Measurements from ENCODE around the gene SLX9.

SLX9 gene

DNA sequence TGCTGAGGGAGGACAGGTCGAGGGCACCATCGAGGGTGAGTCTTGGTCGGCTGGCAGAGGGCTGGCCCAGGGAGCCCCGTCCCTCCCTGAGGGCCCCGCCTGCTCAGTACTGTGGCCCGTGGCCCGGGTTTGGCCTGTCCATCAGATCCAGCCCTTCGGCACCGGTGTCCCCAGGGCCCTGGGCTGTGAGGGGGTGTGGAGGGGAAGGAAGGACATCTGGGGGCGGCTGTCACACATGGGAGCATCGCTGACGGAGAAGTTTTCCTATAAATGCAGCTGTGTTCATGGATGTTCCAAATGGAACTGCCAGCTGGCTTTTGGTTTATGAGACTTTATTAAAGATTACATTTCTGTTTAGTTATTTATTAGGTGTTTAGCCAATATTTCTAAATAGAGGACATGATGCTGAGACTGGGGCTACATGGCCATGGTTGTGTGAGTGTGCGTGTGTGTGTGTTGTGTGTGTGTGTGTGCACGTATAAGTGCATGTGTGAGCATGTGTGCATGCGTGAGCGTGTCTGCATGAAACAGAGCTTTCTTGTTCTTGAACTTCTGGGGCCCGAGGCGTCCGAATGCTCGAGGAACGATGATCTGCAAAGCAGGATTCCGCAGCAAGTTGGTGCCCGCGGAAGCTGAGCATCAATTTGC is 54.3 kb downstream of the SLX9 start:
- DNase-seq = no peak

DNA sequence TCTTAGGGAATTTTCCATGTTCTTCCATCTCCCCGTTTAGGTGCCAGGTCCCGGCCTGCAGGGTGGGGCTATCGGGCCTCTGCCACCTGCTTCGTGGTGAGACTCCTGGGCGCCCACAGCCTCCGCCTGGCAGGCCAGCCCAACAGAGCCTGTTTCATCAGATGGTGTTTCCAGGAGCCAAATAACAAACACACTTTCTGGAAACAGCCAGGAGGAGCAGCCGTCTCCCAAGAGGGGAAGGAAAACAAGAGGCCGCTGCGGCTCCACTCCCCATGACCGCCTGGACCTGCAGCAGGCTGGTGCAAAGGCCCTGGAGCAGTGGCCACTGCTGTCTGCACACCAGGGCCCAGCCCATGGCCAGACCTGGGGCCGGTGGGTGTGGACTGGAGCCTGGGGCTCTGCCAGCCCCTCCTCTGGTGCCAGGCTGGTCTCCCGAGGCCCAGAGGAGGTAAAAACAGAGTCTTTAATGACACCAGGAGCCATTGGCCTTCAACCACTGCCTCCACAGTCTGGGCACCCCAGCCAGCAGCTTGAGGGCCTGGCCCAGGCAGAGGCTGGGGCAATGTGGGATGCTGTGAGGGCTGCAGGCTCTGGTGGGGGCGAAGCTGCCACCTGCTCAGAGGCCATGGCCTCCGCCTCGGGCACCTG is 55.0 kb downstream of the SLX9 start:
- no peak for DNase-seq

DNA sequence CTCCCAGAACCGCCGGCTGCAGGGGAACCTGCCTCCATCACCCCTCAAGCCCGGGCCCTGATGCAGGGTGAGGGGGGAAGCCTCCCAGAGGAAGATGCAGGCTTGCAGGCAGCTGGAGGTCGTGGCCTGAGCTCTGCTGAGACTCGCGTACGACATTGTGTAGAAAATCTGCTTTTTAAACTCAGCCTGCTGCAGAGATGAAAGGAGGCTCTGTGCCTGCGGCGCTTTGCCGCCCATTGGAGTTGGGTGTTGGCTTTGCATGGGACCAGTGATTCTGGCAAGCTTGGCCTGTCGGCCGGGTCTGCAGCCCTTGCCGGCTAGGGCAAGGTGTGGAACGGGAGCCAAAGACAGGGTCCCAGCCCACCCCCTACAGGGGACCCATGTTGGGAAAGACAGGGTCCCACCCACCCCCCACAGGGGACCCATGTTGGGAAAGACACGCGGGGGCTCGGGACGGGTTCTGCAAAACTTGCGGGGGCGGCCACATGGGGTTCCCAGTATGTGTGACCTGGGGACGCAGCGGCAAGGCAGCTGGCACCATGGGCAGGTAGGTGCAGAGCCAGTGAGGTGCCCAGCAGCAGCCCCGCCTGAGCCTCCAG is 55.6 kb downstream of the SLX9 start:
- no peak for DNase-seq

DNA sequence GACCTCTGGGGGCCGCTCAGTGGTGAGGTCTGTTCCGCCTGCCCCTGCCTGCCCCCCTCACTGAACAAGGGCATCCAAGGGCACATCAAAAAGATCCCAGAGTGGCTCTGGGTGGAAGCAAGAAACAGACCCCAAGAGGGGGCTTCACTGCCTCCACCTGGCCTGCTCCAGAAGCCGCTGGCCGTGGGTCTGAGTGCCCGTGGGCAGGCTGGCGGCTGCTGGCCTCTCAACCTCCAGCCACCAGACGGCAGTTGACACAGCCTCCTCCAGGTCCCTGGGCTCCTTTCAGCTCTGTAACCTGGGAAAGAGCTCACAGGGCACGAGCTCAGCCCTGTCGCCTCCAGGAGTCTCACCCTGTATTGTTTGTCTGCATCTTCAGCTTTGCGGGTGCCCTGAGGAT is 56.3 kb downstream of the SLX9 start:
- no peak for DNase-seq

DNA sequence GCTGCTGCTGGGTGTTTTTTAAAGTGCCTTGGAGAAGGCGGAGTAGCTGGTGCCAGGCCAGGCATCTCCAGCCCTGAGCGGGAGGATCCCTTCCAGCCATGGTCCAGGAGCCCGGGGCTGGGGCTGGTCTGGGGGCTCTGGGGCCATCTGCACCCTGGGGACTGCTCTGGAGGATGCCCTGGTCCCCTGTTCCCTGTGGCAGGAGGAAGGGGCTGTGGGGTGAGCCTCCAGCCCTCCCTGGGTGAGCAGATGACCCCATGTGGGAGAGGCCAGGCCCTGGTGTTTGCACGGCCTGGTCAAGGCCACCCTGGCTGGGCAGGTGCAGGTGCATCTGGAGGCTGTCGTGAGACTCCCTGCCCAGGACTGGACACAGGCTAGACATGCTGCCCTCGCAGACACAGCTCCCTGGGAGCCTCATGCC is 56.7 kb downstream of the SLX9 start:
- no peak for DNase-seq

DNA sequence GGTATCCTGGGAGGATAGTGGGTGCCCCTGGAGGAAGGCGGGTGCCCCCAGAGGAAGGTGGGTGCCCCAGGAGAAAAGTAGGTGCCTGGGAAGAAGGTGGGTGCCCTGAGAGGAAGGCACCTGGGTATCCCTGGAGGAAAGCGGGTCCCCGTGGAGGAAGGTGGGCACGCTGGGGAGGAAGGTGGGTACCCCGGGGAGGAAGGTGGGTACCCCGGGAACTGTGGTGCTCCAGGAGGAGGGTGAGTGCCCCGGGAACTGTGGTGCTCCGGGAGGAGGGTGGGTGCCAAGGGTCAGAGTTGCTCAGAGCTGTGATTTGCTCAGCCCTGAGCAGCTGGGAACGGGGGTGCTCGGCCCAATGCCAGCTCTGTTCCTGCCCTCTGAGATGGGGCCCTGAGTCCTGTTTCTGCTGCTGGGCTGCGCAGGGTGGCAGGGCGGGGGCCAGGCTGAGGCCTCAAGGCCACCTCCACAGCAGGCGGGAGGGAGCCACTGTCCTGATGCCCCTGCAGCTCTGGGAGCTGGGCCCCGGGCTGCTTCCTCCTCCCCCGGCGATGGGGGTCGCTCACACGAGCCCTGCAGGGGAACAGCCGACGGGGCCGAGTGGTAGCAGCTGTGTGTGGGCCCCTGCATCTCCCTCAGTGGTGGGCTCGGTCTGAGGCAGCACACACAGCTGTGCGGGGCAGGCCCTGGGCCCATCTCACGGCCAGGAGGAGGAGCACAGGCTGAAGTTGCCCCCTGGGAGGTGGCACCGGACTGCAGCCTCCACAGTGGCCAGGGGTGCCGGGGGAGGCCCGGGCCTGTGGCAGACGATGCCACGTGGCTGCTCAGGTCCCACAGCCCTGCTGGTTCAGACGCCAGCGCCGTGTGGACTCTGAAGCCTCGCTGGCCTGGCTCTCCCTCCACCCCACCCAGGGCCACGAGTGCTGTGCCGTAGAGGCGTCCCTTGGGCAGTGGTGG is 57.4 kb downstream of the SLX9 start:
- DNase-seq = no peak

DNA sequence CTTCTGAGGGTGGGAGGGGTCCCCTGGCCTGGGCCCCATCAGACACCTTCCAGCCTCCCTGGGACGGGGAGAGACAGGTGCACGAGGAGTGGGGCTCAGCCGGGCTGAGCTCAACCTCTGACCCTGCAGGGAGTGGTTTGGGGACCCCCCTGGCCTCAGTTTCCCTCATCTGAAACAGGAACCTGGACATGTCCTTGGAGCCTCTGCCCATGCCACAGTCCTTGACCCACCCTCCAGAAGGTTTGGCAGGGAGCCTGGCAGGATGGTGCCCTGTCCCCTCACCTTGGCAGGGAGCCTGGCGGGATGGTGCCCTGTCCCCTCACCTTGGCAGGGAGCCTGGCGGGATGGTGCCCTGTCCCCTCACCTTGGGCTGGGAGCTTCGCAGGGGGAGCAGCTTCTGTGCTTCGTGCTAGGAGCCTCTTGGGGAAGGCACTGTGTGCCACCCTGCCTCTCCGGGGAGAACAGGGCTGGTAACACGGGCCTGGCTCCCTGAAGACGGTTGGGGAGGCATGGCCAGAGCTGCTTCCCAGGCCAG is 58.3 kb downstream of the SLX9 start:
- no peak for DNase-seq

DNA sequence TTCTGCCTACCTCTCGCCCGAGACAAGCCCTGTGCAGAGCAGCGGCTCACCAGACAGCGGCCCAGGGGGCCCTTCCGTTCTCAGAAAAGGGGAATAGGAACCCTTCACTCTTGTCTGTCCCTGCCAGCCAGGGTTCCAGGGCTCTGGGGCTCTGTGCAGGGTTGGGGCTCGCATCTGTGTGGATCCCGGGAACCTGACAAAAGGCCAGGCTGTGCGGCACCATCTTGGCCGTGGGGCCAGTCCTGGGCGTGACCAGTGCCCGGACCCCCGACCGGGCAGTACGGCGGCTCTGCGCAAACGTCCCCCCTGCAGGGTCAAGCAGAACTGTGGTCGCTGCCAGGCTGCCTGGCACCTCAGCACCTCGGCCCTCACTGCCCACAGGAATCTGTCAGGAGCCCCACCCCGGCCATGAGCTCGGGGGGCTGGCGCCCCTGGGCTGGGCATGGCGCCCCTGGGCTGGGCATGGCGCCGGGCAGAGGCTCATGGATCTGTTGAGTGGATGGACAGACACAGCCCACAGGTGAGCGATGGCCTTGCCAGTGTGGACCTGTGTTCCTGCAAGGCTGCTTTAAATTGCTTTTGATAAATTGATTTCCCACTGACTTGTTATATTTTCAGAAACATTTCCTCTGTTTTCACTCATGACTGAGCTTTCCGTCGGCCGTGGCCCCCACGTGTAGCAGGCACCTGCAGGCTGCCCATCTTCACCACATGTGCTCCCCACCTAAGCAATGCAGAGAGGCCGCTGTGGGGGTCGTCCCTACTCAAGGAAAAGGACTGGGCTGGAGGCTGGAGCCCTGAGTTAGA is 59.0 kb downstream of the SLX9 start:
- DNase-seq = no peak

DNA sequence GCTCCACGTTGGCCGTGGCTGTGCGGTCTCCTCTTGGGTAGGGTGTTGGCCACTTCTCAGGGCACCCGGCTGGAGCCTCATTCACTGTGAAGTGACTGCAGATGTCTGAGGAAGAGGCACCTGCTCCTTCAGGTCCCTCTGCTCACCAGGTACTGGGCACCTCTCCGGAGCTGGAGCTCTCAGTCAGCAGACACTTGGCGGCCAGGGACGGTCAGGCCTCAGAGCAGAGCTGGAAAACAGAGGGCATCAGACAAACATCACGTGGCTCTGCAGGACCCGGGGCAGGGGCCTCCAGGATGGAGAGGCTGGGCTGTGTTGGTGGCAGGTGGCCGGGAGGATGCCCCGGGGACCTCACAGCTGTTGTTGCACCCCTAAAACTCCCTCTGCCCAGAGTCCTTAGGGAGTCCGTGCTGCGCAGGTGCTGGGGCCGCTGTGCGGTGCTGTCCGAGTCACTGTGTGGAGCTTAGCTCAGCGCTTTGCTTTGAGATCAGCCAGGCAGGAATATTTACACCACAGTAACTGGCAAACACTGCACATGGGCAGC is 59.7 kb downstream of the SLX9 start:
- DNase-seq = no peak

DNA sequence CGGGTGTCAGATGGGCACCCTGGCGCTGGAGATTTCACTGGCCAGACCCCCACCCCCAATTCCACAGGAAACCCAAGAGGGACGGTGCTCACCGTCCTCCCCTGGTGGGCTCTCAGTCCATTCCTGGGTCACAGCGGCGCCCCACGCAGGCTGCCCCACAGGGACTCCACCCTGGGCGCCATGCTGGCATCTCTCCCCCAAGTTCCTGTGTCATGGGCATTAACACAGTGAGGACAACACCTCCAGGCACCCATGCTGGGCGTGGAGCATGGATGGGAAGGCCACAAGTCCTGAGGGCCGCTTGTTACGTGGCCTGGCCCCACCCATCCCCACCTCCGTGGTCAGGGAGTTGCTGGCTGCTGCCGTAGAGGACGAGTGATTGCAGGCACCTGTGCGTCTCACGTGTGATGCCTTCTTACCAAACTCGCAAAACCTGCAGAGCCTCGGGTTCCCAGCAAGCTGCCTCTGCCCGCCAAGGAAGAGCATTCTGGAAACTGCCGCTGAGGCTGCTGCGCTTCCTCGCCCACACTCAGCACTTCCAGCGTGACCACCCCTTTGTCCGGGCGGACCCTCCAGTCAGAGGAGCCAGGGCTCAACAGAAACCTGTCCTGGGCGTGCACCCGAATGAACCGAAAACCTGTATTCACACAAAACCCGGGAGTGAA is 60.3 kb downstream of the SLX9 start:
- no peak for DNase-seq

DNA sequence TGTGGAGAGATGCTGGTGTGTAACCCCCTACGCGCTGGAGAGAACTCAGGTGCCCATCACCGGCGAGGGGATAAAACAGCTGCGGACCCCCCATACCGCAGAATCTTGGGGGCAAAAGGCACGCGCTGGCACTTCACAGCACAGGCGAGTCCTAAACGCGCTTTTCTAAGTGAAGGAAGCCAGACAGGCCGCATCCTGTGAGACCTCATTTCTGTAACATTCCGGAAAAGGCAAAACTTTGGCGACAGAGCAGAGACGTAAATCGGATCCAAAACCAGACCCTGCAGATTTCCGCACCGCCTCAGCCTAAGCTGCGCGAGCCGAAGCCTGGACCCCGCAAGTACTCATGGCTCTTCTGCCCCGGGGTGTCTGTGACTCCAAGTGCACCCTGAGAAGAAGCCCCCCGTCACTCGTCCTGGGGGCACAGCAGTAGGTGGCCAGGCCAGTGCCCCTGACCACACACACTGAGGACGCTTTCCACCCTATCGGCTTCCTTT is 60.9 kb downstream of the SLX9 start:
- no peak for DNase-seq

DNA sequence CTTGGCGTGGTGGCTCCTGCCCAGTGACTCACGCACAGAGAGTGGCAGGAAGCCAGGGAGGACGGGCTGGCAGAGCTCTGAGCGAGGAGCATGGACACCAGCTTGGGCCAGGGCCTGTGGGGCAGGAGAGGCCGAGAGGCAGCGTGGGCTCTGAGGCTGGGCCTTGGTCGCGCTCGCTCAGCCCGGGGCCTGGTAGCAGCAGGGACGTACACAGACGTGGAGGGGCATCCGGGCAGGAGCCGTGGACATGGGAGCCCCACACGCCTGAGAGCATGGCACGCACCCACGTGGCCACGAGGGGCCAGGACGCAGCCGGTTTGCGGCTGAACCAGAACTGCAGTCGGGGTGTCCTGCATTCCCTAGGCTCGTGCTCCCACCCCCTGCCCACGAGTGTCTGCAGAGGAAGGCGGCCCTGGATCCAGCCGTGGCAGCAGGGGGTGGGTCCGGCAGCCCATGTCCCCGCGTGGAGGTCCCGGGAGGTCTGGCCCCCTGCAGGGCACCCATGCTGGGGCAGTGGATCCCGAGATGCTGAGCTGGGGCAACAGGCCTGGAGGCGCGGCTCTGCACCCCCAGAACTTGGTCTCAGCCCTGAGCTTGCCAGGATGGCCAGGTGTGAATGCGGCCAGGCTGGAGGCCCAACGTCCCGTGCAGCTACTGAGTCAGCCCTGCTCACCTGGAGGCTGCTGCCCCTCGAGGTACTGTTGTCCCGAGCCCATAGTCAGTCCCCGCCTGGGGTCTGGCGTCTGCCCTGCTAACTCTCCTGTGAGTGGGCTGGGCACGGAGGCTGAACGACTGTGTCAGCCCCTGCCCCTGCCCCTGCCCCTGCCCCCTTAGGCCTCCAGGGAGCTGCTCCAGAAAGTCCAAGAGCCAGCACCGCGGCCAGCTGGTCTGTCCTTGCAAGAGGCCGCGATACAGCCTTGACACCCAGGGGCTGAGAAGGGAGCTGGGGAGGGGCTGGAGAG is 61.6 kb downstream of the SLX9 start:
- no peak for DNase-seq

DNA sequence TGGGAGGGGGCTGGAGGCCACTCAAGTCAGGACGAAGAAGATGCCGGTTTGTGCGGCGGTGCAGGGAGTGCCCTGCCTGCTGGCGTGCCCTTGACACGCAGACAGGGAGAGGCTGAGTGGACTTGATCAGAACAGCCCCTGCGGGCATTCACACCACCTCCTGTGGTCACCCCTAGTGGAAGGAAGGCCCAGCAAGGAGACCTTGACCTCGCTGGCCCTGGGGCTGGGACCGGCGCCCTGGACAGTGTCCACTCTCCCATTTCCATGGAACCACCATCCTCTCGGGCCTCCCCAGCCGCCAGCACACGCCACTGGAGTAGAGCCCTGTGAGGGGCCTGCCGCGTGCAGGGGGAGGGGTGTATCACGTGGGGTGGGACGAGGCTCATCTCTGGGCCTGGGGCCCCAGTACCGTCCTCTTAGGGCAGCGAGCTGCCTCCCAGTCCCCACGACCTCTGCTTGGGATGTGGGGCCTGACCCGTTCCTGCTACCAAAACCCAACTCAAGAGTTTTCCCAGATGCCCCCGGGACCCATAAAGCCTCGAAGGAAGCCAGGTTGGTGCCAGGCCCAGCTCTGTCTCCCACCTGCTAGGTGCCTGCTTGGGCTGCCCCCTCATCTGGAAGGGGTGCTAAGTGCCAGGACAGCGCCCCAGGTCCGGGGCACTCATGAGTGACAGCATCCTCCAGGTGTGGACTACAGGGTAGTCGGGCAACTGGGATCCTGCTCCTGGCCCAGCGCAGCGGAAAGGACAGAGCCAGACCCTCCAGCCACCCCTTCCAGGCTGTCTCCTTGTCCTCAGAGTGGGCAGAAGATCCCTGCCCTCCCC is 62.8 kb downstream of the SLX9 start:
- no peak for DNase-seq

DNA sequence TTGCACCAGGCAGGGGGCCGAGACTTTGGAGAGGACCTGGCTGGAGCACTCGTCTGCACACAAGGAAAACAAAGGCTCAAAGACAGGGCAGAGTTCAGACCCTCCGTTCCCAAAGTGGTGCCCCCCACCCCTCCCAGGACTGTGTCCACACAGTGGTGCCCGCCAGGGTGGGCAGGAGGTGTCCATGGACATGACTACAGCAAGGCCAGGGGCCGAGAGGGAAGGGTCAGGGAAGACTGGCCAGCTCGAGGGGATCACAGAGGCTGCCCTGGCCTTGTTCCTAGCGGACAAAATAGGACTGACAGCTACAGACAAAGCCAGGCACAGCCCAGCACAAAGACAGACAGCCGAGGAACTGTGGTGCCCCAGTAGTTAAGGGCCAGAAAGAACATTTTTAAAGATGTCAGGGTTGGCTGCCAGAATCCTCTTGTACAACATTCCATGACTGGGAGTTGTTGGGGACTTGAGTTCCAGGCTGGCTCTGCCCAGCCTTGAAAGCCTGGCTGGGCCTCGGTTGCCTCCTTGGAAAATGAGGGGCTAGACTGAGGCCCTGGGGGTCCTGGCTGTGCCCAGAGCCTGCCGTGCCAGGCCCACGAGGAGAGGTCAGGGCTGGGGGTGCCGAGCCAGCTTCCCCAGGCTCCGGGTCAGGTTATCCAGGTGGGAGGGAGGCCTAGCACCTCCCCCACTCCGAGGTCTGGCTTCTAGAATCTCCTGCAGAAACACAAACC is 63.7 kb downstream of the SLX9 start:
- no peak for DNase-seq

DNA sequence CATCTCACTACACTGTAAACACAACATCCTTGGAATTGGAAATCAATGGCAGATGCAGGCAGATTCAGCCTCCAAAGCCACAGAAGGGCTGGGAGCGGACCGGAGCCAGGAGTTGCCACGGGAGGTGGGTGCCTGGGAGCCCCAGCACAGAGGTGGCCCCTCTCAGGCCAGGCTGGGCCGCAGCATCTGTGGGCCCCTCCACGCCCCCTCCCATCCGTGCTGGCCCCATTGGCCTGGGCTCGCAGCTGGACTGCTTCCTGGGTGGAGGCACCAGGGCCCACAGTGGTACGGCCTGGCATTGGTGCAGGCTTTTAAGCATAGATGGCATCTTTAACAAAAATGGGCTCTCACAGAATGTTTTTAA is 64.2 kb downstream of the SLX9 start:
- DNase-seq = no peak

DNA sequence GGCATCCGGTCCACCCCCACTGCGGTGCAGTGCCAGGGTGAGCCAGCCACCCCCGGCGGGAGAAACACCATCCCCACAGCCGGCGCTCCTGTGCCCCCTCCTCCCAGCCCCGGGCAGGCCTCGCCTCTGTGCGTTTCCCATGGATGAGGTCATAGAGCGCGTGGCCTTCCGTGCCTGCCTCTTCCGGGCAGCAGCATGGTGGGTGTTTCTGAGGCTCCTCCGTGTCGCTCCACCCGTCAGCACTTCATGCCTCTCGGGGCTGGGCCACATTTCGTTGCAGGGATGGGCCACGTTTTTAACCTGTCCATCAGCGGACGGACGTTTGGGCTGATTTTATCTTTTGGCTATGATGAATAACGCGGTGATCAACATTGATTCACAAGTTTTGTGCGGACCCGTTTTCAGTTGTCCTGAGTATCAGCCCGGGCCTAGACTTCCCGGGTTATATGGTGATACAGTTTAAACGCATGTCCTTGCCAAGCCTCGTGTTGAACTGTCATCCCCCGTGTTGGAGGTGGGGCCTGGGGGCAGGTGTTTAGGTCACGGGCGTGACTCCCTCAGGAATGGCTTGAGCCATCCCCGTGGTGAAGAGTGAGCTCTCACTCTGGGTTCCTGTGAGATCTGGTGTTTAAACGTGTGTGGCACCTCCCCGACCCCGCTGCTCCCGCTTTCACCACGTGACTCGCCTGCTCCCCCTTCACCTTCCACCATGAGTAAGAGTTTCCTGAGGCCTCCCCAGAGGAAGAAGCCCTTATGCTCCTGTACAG is 64.8 kb downstream of the SLX9 start:
- DNase-seq = no peak

DNA sequence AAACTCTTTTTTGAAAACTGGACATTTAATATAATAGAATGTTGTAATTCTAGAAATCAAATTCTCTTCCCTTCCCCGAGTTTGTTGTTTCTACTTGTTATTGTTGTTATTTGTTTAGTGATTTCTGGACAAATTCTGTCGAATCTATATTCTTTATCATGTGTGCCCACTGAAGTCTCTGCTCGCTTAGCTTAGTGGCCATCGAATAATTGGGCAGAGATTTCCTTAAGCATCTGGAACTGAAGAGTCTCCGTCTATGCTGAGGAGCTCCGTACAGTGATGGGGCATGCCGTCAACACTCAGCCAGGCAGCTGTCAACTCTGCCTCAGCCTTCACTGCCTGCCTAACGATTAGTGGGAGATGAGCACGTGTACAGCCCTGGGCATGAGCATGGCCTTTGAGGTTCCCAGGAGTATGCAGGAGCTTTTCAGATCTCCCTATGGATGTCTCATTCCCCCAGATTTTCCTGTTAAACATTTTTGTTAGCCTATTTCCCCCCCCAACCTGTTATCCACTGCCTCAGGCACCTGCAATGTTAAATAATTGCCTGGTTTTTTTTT is 66.8 kb downstream of the SLX9 start:
- DNase-seq = no peak
